ENCODE data around the gene TNNI2. TPM values are rescaled to one million over a fixed set of nuclear protein-coding genes. Genes with fewer than 3 reads are reported as not detected.

Gene TNNI2
- total RNA-seq, 1 experiment from 2014 or later: not detected

GRCh38 chr11:1836011-1836945 is 2.5 kb upstream of the TNNI2 start:
- Histone ChIP-seq H2AFZ (ENCODE audit: low read length) (no peak overlapping the region), H4K20me1 (ENCODE audit: control insufficient read depth, insufficient read depth, insufficient read length) (no peaks in the 10 kb centered on the region), H2BK120ac (ENCODE audit: low read depth, low read length, poor library complexity, severe bottlenecking) (no peak overlapping the region), H2BK20ac (ENCODE audit: low read depth, low read length, poor library complexity, severe bottlenecking) (no peak overlapping the region), H3K27me3 (ENCODE audit: insufficient read depth, low read length) (no peaks in the 10 kb centered on the region), H2BK12ac (ENCODE audit: insufficient read length, low read depth, low read length) (no peak overlapping the region), H3K79me2 (ENCODE audit: insufficient read depth, low read length) (no peaks in the 10 kb centered on the region), H4K5ac (ENCODE audit: insufficient read length, low read depth, low read length) (no peak overlapping the region), H3K9me3 (ENCODE audit: control insufficient read depth, low read depth, low read length) (no peaks in the 10 kb centered on the region), H3K14ac (ENCODE audit: insufficient read depth, low read length) (no peak overlapping the region), H3K4me2 (ENCODE audit: insufficient read depth, insufficient read length, low read length) (no peak overlapping the region), H3K9ac (ENCODE audit: extremely low read depth, insufficient read length, low read length) (no peak overlapping the region), H3T11ph (ENCODE audit: low read length) (no peak overlapping the region), H3K56ac (ENCODE audit: insufficient read length, low read depth, low read length) (no peak overlapping the region), H3K4me1 (ENCODE audit: insufficient read depth, low read length) (no peaks in the 10 kb centered on the region), H3K23me2 (ENCODE audit: insufficient read length, low read depth, low read length, poor library complexity, severe bottlenecking) (peaks cover 3% of the 10 kb centered on the region), H3K4ac (ENCODE audit: low read depth, low read length) (no peak overlapping the region), H3K23ac (ENCODE audit: insufficient read length, low read depth, low read length) (no peak overlapping the region), H2BK5ac (ENCODE audit: insufficient read length, low read length) (no peak overlapping the region), H3K18ac (ENCODE audit: insufficient read length, low read depth, low read length) (no peak overlapping the region), H3K27ac (ENCODE audit: insufficient read length, low read depth, low read length) (no peak overlapping the region), H2BK15ac (ENCODE audit: low read depth, low read length) (no peak overlapping the region), H4K8ac (replicated peaks; ENCODE audit: insufficient read length, low read depth, low read length) (no peak overlapping the region), H2AK5ac (ENCODE audit: insufficient read length, low read length) (no peak overlapping the region), H4K91ac (ENCODE audit: insufficient read length, low read depth, low read length) (no peak overlapping the region), H3K79me1 (ENCODE audit: insufficient read depth, low read depth, low read length, poor library complexity, severe bottlenecking) (no peaks in the 10 kb centered on the region)
- Mint-ChIP-seq H3K4me1 (peaks cover 3 to 9% of the 10 kb centered on the region in 2 experiments; a peak in 3 of 4 replicates), H3K36me3 (ENCODE audit: insufficient read depth in 1 of 3, low read depth in 3 of 3) (no peaks in the 10 kb centered on the region), H3K27me3 (ENCODE audit: low read depth) (peaks cover 13% of the 10 kb centered on the region), H3K9me3 (no peaks in the 10 kb centered on the region; a peak in 1 of 5 replicates), H3K4me3 (no peak overlapping the region), H3K27ac (no peak overlapping the region)
- no peak for DNase-seq
- WGBS (ENCODE audit: extremely low coverage, insufficient read length, low lambda C conversion rate): no CpG with 5 or more reads among the region's 43 CpGs
- TF ChIP-seq CTCF (conservative IDR thresholded peaks at IDR 0.05): no peak

All from H9 (cell line).